OCI-LY7 (cell line): Measurements from ENCODE around the gene IQGAP2. TPM values are rescaled to one million over a fixed set of nuclear protein-coding genes. Genes with fewer than 3 reads are reported as not detected.

Experiments used
- BruUV-seq: library from RNA; stranded (reverse); fragments of 400-500 nt; replicated peaks from 2 replicates; lab custom pipeline; 2021; lab: Mats Ljungman, UMichigan
- CTCF ChIA-PET: fragments of 300-600 bp; sonication (Branson Sonifier 250); formaldehyde crosslinking; loops from one replicate; lab custom pipeline; 2022; ENCODE audit warnings: antibody characterized with exemption; ENCODE audit not compliant: unreplicated experiment; lab: Charles Lee
- POLR2A ChIA-PET: fragments of 300-600 bp; sonication (Branson Sonifier 250); formaldehyde crosslinking; loops from one replicate; lab custom pipeline; 2022; ENCODE audit warnings: antibody characterized with exemption; lab: Charles Lee
- DNase-seq: peaks from one replicate; pipeline ENCODE4 v3.0.0-alpha.2; 2015; ENCODE audit warnings: low spot score
- H2AFZ ChIP-seq: fragments of 200-600 bp; sonication (generic), shearing (Covaris generic); 2 replicates; pipeline ENCODE4 v1.6.1; 2014; ENCODE audit warnings: mild to moderate bottlenecking, antibody characterized with exemption, low read length, moderate library complexity
- H3K27ac ChIP-seq: fragments of 200-600 bp; sonication (generic); 2 replicates; pipeline ENCODE4 v1.5.1; 2014; ENCODE audit warnings: mixed run types, low read depth, mild to moderate bottlenecking, moderate library complexity, low read length, inconsistent platforms; ENCODE audit not compliant: poor library complexity, severe bottlenecking
- H3K36me3 ChIP-seq: fragments of 200-600 bp; sonication (generic); 2 replicates; pipeline ENCODE4 v1.6.1; 2014; ENCODE audit warnings: mild to moderate bottlenecking, antibody characterized with exemption, low read length, moderate library complexity, mixed read lengths; ENCODE audit not compliant: insufficient read depth
- H3K4me1 ChIP-seq: fragments of 200-600 bp; sonication (generic); 2 replicates; pipeline ENCODE4 v1.5.1; 2014; ENCODE audit warnings: mild to moderate bottlenecking, low read length; ENCODE audit not compliant: insufficient read depth, poor library complexity, severe bottlenecking
- H3K4me2 ChIP-seq: fragments of 200-600 bp; sonication (generic); 2 replicates; pipeline ENCODE4 v1.6.1; 2014; ENCODE audit warnings: mild to moderate bottlenecking, low read length
- H3K4me3 ChIP-seq: fragments of 200-600 bp; sonication (generic); 2 replicates; pipeline ENCODE4 v1.5.1; 2014; ENCODE audit warnings: mild to moderate bottlenecking, low read depth, low read length; ENCODE audit not compliant: poor library complexity, severe bottlenecking
- H3K79me2 ChIP-seq: fragments of 200-600 bp; sonication (generic); 2 replicates; pipeline ENCODE4 v1.6.1; 2016; ENCODE audit warnings: low read depth, mild to moderate bottlenecking, low read length, moderate library complexity, mixed read lengths; ENCODE audit not compliant: insufficient read depth
- H3K9me2 ChIP-seq: fragments of 200-600 bp; sonication (generic); 2 replicates; pipeline ENCODE4 v1.6.1; 2016; ENCODE audit warnings: mild to moderate bottlenecking, low read length, mixed read lengths; ENCODE audit not compliant: insufficient read depth
- H3K9me3 ChIP-seq: fragments of 200-600 bp; sonication (generic); 2 replicates; pipeline ENCODE4 v1.6.1; 2014; ENCODE audit warnings: mild to moderate bottlenecking, mixed run types, low read length, mixed read lengths
- H4K20me1 ChIP-seq: fragments of 200-600 bp; sonication (generic); 2 replicates; pipeline ENCODE4 v1.6.1; 2014; ENCODE audit warnings: mild to moderate bottlenecking, antibody characterized with exemption, low read length, moderate library complexity, mixed read lengths; ENCODE audit not compliant: insufficient read depth
- CTCF ChIP-seq: fragments of 200-600 bp; sonication (generic); conservative IDR thresholded peaks from 2 replicates; pipeline ENCODE4 v1.5.1; 2014; ENCODE audit warnings: mild to moderate bottlenecking, antibody characterized with exemption, low read length, moderate library complexity, mixed read lengths
- EZH2phosphoT487 ChIP-seq: fragments of 200-600 bp; sonication (generic); IDR thresholded peaks from 2 replicates; pipeline ENCODE4 v1.6.1; 2018; ENCODE audit warnings: low read depth, borderline replicate concordance, mild to moderate bottlenecking, mixed run types, antibody characterized with exemption, low read length, moderate library complexity, mixed read lengths
- intact Hi-C: fragments of 100-400 bp; cut with micrococcal nuclease; formaldehyde crosslinking; loops from one replicate; pipeline ENCODE4 v1.10.0; 2022; ENCODE audit not compliant: unreplicated experiment
- total RNA-seq, 2 experiments: library from RNA; depleted of rRNA in 1 of 2; stranded (reverse); fragments of >200 nt in 1 of 2; shearing (Covaris generic) in 1 of 2; gene quantifications; 2 replicates each; pipeline ENCODE4 v1.2.3, GENCODE V29; 2014 to 2022

IQGAP2 gene
- total RNA-seq, 2 experiments from 2014 or later: 30.0 to 50.2 TPM

- POLR2A ChIA-PET: interaction anchor here (0.7 kb wide), 1 partner anchor 51 kb away, joined by 3 read pairs; no protein-coding TSS in a partner anchor
- Histone ChIP-seq H3K4me2 (no peak within 1 kb of the TSS), H3K9me3 (no peaks in the 10 kb centered on the region), H3K36me3 (peaks cover 16% of the 10 kb centered on the region), H3K4me1 (no peaks in the 10 kb centered on the region), H3K79me2 (no peaks in the 10 kb centered on the region), H3K9me2 (no peaks in the 10 kb centered on the region), H4K20me1 (no peaks in the 10 kb centered on the region), H3K27ac (no peak within 1 kb of the TSS), H2AFZ (no peak within 1 kb of the TSS), H3K4me3 (no peak within 1 kb of the TSS)
- no peak for DNase-seq
- intact Hi-C loops: no loop called here
- CTCF ChIA-PET: no interaction called here
- BruUV-seq: no TSS peak
- no peak for TF ChIP-seq CTCF
- no peak for TF ChIP-seq EZH2phosphoT487
Observed at GRCh38 chr5:76622973-76623596, 220.0 kb downstream of the IQGAP2 start, which contains the start of gene F2RL2. Gene F2RL2 (minus strand): TSS chr5:76623403. CDS start chr5:76623230, 173 bp downstream.

- Histone ChIP-seq H4K20me1 (no peaks in the 10 kb centered on the region), H3K9me2 (no peaks in the 10 kb centered on the region), H3K4me2 (no peak overlapping the region), H3K4me1 (no peaks in the 10 kb centered on the region), H3K4me3 (no peak overlapping the region), H2AFZ (no peak overlapping the region), H3K27ac (no peak overlapping the region), H3K9me3 (no peaks in the 10 kb centered on the region), H3K36me3 (peaks cover 27% of the 10 kb centered on the region), H3K79me2 (no peaks in the 10 kb centered on the region)
- no peak for DNase-seq
- intact Hi-C loops: no loop called here
- BruUV-seq: no TSS peak
- TF ChIP-seq CTCF: no peak
- no peak for TF ChIP-seq EZH2phosphoT487
- ChIA-PET POLR2A (interaction anchor here (0.5 to 0.6 kb wide), 4 partner anchors 23 to 1899 kb away, joined by 3 to 5 read pairs (median 4); no protein-coding TSS in a partner anchor), CTCF (no interaction called here)
Observed at GRCh38 chr5:76625087-76625815, 222.2 kb downstream of the IQGAP2 start.

- no peak for TF ChIP-seq CTCF
- TF ChIP-seq EZH2phosphoT487: no peak
- Histone ChIP-seq H4K20me1 (no peaks in the 10 kb centered on the region), H3K4me2 (no peak overlapping the region), H3K27ac (no peak overlapping the region), H3K79me2 (no peaks in the 10 kb centered on the region), H3K4me1 (no peaks in the 10 kb centered on the region), H3K4me3 (no peak overlapping the region), H3K9me3 (no peaks in the 10 kb centered on the region), H3K9me2 (no peaks in the 10 kb centered on the region), H2AFZ (no peak overlapping the region), H3K36me3 (peaks cover 27% of the 10 kb centered on the region)
- ChIA-PET POLR2A (interaction anchor here (1.2 kb wide), 1 partner anchor 18 kb away, joined by 4 read pairs; no protein-coding TSS in a partner anchor), CTCF (no interaction called here)
- intact Hi-C loops: no loop called here
- BruUV-seq: no TSS peak
- DNase-seq: no peak
Observed at GRCh38 chr5:76626738-76627137, 223.7 kb downstream of the IQGAP2 start.
